Measurements from ENCODE around the gene DOK5.

GRCh38 chr20:54456961-54457360, 18.4 kb upstream of the DOK5 start:
- TF ChIP-seq FOXM1 (IDR thresholded peaks at IDR 0.05; ENCODE audit: borderline replicate concordance, low read depth), result no peak
- no peak for TF ChIP-seq MAX (IDR thresholded peaks at IDR 0.05)
